ENCODE measurements around the gene NUDCD3. TPM values are rescaled to one million over a fixed set of nuclear protein-coding genes. Genes with fewer than 3 reads are reported as not detected.

The NUDCD3 gene
- total and polyA plus RNA-seq, 10 donors: 21.7 to 97.9 (median 41.3) TPM

DNA sequence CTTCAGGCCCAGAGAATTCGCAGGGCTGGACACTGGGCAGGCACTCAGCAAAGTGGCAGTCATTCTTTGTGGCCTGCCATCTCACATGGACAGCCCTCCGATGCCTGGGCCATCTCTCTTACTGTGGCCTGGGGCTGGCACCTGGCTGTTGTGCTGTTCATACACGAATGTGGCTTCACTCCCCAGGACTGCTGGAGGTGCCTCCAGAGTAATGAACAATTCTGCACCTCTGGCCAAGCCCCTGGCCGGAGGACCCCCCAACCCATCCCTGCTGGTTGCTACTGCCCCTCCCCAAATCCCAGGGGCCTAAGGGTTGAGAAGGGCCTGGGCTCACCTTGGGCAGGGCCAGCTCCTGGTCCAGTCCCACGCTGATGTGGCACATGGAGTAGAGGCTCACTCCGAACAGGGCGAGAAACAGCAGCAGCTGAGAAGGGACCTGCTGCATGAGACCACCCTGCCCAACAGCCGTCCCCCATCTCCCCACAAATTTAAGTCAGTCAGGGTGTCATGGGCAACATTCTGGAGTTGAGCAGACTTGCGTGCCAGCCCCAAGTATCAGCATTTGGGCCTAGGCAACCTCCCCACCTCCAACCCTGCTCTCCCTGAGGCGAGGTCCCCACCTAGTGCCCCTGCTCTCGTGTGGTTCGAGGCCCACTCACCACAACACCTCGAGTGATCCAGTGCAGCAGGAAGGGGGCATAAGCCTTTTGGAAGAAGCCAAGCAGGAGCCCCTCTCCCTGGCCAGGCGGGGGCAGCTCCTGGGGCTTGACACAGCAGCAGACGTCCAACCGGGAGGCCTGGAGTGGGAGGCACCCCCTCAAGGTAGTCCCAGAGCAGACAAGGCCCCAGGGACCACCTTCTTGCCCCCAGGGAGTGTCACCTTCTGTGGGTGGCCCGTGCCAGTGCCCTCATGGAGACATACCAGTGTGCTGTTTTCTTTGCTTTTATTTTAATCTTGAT is 41.2 kb upstream of the NUDCD3 start:
- peaks cover 0 to 4% (median 0%) of the 10 kb centered on the region in 6 donors for H3K4me1 ChIP-seq
- no peak for DNase-seq
- H3K27me3 ChIP-seq (replicated peaks in 1 of 7): no peaks in the 10 kb centered on the region
- intact Hi-C loops (cut with DNase I; ENCODE audit: low total_unique reads): no loop called here
- no peak overlapping the region for H3K4me3 ChIP-seq
- WGBS, 5 donors: 80 to 89% (median 84%) methylated on average over 11 to 17 of the region's 17 CpGs
- peaks cover 0 to 20% (median 13%) of the 10 kb centered on the region in 8 donors for H3K9me3 ChIP-seq
- H3K27ac ChIP-seq: no peak overlapping the region
- no peaks in the 10 kb centered on the region for H3K36me3 ChIP-seq
- TF ChIP-seq POLR2AphosphoS5 (IDR thresholded peaks at IDR 0.05) (no peak), POLR2A (IDR thresholded peaks at IDR 0.05) (no peak)
- TF ChIP-seq, protein P1, sequence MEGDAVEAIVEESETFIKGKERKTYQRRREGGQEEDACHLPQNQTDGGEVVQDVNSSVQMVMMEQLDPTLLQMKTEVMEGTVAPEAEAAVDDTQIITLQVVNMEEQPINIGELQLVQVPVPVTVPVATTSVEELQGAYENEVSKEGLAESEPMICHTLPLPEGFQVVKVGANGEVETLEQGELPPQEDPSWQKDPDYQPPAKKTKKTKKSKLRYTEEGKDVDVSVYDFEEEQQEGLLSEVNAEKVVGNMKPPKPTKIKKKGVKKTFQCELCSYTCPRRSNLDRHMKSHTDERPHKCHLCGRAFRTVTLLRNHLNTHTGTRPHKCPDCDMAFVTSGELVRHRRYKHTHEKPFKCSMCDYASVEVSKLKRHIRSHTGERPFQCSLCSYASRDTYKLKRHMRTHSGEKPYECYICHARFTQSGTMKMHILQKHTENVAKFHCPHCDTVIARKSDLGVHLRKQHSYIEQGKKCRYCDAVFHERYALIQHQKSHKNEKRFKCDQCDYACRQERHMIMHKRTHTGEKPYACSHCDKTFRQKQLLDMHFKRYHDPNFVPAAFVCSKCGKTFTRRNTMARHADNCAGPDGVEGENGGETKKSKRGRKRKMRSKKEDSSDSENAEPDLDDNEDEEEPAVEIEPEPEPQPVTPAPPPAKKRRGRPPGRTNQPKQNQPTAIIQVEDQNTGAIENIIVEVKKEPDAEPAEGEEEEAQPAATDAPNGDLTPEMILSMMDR (IDR thresholded peaks at IDR 0.05 in 8 of 11, conservative IDR thresholded peaks at IDR 0.05 in 3 of 11): no peak

DNA sequence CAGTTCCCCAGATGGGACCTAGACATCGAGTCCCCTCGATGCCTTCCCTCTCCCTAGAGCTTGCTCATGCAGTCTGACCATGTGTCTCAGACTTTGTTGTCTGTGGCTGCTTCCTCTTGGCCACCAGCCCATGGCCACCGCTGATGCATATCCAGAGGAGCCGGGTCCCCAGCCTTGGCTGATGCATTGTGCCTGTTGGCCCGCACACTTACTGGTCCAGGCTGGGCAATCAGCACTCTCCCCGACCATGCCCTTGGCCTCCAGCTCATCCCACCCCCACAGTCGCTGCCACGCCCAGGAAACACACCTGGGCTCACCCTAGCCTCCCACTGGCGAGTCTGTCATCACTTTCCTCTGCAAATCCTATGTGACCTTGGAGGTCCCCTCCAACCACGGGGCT is 40.5 kb upstream of the NUDCD3 start:
- Histone ChIP-seq H3K9me3 (peaks cover 0 to 27% (median 21%) of the 10 kb centered on the region in 8 donors), H3K4me1 (peaks cover 0 to 4% (median 0%) of the 10 kb centered on the region in 6 donors), H3K4me3 (no peak overlapping the region), H3K36me3 (no peaks in the 10 kb centered on the region), H3K27me3 (replicated peaks in 1 of 7) (no peaks in the 10 kb centered on the region), H3K27ac (no peak overlapping the region)
- no peak for DNase-seq
- WGBS, 5 donors: 49 to 66% (median 59%) methylated on average over 10 of the region's 10 CpGs
- TF ChIP-seq, protein P1 (IDR thresholded peaks at IDR 0.05 in 8 of 11, conservative IDR thresholded peaks at IDR 0.05 in 3 of 11): no peak
- no peak for TF ChIP-seq POLR2A (IDR thresholded peaks at IDR 0.05)
- TF ChIP-seq POLR2AphosphoS5 (IDR thresholded peaks at IDR 0.05): peak in 2 of 3 donors; percentile 35 to 39
- intact Hi-C loops (cut with DNase I; ENCODE audit: low total_unique reads): no loop called here

DNA sequence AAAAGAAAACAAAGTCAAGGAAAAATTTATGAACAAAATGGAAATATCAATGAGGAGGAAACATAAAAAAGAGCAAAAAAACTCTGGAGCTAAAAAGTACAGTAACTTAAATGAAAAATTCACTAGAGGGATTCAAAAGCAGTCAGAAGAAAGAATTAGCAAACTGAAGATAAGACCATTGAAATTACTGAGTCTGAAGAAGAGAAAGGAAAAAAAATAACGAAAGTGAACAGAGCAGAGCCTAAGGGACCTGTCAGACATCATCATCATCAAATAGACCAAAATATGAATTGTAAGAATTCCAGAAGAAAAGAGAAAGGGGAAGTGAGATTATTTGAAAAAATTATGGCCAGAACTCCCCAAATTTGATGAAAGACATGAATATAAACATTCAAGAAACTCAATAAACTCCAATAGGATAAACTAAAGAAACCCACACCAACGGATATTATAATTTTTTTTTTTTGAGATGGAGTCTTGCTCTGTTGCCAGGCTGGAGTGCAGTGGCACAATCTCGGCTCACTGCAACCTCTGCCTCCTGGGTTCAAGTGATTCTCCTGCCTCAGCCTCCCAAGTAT is 34.4 kb upstream of the NUDCD3 start:
- Histone ChIP-seq H3K36me3 (no peaks in the 10 kb centered on the region), H3K9me3 (peaks cover 3 to 52% (median 45%) of the 10 kb centered on the region in 8 donors), H3K4me3 (no peak overlapping the region), H3K4me1 (no peaks in the 10 kb centered on the region), H3K27ac (no peak overlapping the region), H3K27me3 (replicated peaks in 1 of 7) (peaks cover 0 to 13% (median 0%) of the 10 kb centered on the region in 7 donors)
- 70 to 88% (median 83%) methylated on average over 3 of the region's 3 CpGs for WGBS, 5 donors
- no peak for DNase-seq
- intact Hi-C loops (cut with DNase I; ENCODE audit: low total_unique reads): no loop called here
- TF ChIP-seq POLR2AphosphoS5 (IDR thresholded peaks at IDR 0.05) (no peak), POLR2A (IDR thresholded peaks at IDR 0.05) (no peak)
- TF ChIP-seq, protein P1 (IDR thresholded peaks at IDR 0.05 in 8 of 11, conservative IDR thresholded peaks at IDR 0.05 in 3 of 11): no peak

DNA sequence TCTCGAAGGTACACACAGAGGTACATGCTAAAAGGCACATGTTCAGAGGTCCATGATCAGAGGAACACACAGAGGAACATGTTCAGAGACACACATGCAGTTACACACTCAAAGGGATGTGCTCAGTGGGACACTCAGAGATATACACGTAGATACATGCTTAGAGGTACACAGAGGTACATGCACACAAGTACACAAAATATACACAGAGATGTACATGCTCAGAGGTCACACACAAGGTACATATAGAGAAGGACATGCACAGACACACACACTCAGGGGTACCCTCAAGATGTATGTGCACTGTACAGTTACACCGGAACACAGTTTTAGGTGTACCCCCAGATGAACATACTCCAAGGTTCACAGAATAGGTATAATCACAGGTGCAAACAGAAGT is 31.9 kb upstream of the NUDCD3 start:
- DNase-seq: no peak
- intact Hi-C loops (cut with DNase I; ENCODE audit: low total_unique reads): no loop called here
- H3K36me3 ChIP-seq: no peaks in the 10 kb centered on the region
- peaks cover 3 to 41% (median 36%) of the 10 kb centered on the region in 8 donors for H3K9me3 ChIP-seq
- no peak overlapping the region for H3K4me3 ChIP-seq
- H3K4me1 ChIP-seq: no peaks in the 10 kb centered on the region
- H3K27me3 ChIP-seq (replicated peaks in 1 of 7): peaks cover 0 to 13% (median 0%) of the 10 kb centered on the region in 7 donors
- 79 to 90% (median 82%) methylated on average over 3 of the region's 3 CpGs for WGBS, 5 donors
- H3K27ac ChIP-seq: no peak overlapping the region
- TF ChIP-seq, protein P1 (IDR thresholded peaks at IDR 0.05 in 8 of 11, conservative IDR thresholded peaks at IDR 0.05 in 3 of 11): no peak
- TF ChIP-seq POLR2AphosphoS5 (IDR thresholded peaks at IDR 0.05) (no peak), POLR2A (IDR thresholded peaks at IDR 0.05) (no peak)
